Head of caudate nucleus (tissue), 42 donors: ENCODE data around the gene C2CD2.

Experiments used
- DNase-seq, 42 donors: peaks; one replicate each; pipeline versions ENCODE4 v3.0.0 to v3.0.0-alpha.2; 2020 to 2021; ENCODE audit warnings: mixed read lengths in 7 of 42
- intact Hi-C: fragments of 100-400 bp; cut with DNase I; formaldehyde crosslinking; loops from one replicate; pipeline ENCODE4 v1.15.0; 2022

C2CD2 gene

GRCh38 chr21:41924368-41924754, 29.5 kb downstream of the C2CD2 start:
- no peak for DNase-seq
- intact Hi-C loops = no loop called here

DNA sequence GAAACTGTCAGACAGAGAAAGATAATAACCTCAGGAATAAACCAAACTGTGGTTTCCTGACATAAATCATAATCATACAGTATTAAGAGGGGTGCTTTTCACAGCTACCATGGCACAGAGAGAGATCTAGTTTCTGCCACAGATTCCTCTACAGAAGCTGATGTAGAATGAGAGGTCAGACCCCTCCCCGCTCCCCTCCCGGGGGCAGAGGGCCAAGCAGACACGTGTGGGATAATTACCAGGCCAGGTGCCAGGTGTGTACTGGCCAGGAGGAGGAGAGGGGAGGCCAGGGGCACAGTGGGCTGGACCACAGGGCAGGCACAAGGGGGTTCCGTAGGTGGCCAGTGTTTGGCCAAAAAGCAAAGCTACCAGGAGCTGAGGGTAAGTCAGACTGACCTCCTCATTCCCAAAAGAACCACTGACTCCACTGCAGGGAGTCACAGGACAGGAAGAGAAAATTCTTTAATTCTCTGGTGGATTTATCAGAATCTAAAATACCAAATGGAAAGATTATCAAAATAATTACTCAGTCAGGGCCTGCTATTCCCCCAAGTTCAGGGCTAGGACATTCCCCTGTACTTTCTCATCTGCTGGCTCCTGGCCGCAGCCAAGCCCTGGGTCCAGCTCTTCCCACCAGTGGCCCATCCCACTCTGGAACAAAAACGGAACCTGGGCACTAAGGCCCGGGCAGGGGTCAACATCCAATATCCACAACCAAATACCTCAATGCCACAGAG, 30.0 kb downstream of the C2CD2 start:
- intact Hi-C loops = no loop called here
- no peak for DNase-seq

DNA sequence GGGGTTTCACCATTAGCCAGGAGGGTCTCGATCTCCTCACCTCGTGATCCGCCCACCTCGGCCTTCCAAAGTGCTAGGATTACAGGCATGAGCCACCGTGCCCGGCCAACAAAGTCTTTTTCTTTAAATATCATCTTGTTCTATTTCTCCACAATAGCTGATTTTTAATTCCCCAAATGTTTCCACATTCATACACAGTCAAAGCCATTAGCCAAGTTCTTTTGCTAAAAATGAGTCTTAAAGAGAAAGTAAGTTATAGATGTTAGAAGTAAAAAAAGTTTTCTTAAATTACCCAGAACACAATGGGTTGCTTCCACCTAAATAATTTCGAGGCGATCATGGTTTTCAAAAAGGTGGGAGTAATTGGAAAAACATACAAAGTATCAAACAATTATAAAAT, 30.6 kb downstream of the C2CD2 start:
- intact Hi-C loops = no loop called here
- DNase-seq = no peak

DNA sequence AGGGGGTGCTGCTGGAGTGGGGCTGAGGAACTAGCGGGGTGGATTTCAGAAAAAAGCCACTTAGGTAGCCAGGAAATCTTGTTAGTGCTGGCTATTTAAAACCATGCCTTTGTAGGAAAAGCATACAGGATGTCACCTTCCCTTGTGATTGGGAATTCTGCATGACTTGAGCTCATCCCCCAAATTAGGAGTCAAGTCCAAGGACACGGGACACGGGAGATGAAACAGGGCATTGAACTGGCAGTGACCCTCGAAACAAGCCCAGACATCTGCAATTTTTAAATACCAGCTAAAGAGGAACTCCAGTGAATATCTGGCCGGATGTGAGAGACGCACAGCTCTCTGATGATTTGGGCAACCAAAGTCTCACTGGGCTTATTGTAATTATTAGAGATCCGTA, 32.8 kb downstream of the C2CD2 start:
- intact Hi-C loops = no loop called here
- peak in 1 of 42 donors; percentile 15 for DNase-seq

DNA sequence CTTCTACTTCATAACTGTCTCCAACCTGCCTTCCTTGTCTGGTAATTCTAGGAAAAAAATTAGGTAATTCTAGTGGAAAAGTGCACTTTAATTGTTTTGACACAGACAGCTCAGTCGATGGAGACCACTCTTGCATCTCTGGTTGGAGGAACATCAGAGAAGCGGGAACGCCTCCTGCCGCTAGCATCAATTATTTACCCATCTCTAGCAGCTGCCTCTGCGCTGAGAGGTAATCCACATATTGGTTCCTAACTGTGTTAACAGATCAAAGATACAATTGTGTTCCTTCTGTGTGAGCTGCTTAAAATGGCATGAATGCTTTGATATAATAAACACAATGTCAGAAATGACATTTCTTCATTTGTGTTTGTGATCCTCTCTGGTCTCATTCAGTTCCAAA, 33.3 kb downstream of the C2CD2 start:
- DNase-seq = no peak
- intact Hi-C loops = no loop called here

GRCh38 chr21:41919666-41920398, 34.0 kb downstream of the C2CD2 start:
- DNase-seq = peak in 1 of 42 donors; percentile 0
- intact Hi-C loops = no loop called here

DNA sequence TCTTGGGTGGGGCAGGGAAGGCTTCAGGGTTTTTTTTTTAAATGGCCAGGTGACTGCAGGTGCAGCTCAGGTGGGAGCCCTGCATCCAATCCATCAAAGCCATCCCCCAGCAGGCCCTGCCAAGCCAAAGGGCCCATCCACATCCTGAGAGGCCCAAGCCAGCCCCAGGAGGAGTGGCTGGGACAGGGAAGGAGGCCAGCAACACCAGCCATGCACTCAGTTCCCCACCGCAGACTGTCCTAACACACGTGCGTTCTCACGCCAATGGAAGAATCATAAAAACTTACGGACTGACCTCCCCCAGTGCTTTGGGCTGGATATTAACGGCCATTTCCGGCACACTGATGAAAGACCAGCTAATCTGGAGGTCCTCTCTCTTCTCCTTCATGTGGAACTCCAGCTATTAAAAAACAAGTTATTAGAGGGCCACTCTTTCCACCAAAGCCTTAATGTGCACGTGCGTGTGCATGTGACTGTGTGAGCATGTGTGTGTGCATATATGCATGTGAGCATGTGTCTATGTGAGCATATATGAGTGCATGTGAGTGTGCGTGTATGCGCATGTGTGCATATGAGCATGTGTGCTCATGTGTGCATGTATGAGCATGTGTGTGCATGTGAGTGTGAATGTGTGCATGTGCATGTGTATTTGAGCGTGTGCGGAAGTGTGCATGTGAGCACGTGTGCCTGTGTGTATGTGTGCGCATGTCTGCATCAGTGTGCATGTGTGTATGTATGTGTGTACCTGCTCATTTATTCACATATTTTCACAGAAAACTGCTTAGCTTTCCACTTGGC, 35.1 kb downstream of the C2CD2 start:
- intact Hi-C loops = no loop called here
- no peak for DNase-seq

- no peak for DNase-seq
- intact Hi-C loops = no loop called here
Observed at GRCh38 chr21:41917531-41917930, 36.3 kb downstream of the C2CD2 start.

DNA sequence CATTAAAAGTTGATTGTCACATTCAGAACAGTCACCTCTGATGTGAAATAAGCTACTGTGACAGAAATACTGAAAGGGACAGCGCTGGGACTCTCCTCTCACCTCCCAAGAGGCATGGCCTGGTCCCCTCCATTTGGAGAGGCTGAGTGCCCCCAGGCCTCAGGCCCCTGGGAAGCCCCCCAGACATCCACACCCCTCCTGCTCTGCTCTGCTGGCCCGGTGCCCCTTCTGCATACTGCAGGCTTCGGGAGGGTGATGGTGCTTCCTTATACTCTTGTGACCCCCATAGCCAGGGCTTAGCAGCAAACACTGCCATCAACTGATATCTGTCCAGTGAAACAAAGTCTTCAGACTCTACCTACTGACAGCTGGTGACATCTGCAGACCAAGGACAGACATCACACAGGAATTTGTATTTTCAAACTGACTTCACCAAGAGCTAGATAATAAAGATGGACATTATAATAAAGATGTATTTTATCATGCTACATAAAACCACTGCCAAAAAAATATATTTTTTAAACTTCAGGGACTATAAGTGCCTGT, 36.9 kb downstream of the C2CD2 start:
- DNase-seq = no peak
- intact Hi-C loops = no loop called here

DNA sequence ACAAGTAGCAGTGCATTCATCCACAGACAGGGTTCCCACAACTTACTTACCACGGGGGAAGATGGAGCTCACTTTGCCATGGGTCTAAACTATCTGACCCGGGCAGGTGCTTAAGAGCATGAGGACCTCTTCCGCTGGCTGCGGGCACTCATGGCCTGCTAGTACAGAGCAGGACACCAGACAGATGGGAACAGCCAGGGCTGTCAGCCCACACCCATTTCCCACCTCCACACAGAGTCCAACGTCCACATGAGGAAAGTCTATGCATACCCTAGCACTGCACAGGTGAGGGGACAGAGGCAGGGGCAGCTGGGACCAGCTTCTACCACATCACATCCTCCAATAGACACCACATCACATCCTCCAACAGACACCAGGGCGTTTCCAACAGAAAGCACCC, 38.9 kb downstream of the C2CD2 start:
- intact Hi-C loops = no loop called here

DNA sequence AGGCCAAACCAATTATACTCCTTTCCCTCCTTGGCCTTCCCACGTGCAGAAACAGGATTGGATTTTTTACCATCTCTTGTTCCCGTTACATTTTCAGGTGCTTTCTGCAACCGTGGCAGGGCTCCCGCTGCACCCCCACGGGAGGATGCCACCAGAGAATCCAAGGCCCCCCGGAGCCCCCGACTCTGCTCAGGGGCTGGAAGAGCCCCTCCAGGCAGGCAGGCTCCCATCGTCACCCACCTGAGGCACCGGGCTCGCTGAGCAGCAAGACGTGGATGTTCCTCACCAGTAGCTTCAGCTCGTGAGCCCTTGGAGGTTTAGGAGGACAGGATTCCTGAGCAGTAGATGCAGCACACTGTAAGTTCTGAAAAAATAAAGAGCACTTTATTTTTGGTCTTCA, 39.5 kb downstream of the C2CD2 start:
- no peak for DNase-seq
- intact Hi-C loops = no loop called here

More for the DNA sequence above, 38.9 kb downstream of the C2CD2 start:
- no peak for DNase-seq

- no peak for DNase-seq
- intact Hi-C loops = no loop called here
Observed at GRCh38 chr21:41913230-41913629, 40.6 kb downstream of the C2CD2 start.

GRCh38 chr21:41908829-41909228, 45.0 kb downstream of the C2CD2 start:
- no peak for DNase-seq
- intact Hi-C loops = no loop called here

DNA sequence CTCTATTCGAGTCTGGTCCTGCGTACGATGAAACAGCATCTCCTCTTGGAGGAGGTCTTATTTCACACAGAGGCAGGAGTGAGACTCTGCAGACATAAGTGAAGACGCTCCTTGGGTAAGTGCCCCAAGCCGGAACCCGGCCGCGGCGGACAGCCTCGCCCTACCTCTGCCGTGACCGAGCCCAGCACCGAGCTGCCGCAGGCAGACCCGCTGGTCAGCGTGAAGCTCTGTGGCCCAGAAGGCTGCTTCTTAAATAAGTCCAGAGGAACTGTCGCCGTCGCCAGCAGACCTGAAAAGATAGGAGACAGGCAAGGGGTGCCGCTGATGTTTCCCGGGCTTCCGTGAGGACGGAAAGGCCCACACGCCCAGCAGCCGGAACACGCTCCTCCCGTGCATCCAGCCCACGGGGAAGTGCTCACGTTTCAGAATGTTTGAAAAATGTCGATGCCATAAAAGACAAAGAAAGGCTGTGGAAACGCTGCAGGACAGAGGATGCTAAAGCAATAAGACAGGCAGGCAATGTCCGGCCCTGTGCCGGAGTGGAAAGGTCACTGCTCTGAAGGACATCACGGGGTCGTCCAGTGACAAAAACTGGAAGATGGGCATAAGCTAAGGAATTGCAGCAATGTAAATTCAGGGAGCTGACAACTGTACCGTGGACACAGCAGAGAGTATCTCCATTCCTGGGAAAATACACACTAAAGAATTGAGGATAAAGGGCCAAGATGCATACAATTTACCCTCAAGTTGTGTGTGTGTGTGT, 46.1 kb downstream of the C2CD2 start:
- DNase-seq = no peak
- intact Hi-C loops = no loop called here

- intact Hi-C loops = no loop called here
- no peak for DNase-seq
Observed at GRCh38 chr21:41906770-41907169, 47.0 kb downstream of the C2CD2 start.

- no peak for DNase-seq
- intact Hi-C loops = no loop called here
Observed at GRCh38 chr21:41903559-41904351, 50.1 kb downstream of the C2CD2 start.

DNA sequence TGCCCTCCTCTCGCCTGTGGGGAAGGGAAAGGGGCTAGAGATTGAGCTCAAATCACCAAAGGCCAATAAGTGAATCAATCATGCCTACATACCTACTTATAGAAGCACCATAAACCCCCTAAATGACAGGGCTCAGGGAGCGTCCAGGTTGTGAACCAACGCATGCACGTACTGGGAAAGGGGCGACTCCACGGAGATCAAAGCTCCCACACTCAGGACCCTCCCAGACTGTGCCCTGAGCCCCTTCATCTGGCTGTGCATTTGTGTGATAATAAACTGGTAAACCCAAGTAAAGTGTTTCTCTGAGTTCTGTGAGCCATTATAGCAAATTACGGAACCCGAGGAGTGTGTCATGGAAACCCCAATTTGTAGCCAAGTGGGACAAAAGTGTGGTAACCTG, 50.9 kb downstream of the C2CD2 start:
- intact Hi-C loops = no loop called here
- no peak for DNase-seq

DNA sequence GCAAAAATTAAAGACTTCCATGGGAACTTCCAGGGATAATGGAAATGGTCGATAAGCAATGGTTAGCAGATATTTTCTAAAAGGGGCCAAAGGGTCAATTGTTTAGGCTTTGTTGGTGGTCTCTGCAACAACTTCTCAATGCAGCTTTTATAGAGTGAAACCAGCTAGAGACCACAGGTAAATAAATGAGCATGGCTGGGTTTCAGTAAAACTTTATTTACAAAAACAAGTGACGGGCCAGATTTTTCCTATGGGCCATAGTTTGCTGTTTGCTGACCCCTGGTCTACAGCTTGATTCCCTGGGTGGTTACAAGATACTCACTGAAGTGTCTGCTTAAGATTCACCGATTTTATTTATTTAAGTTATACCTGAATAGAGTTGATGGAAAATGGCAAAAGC, 52.0 kb downstream of the C2CD2 start:
- no peak for DNase-seq
- intact Hi-C loops = no loop called here
